Heart right ventricle (tissue), 16 donors: Measurements from ENCODE around the gene ADGRD1. TPM values are rescaled to one million over a fixed set of nuclear protein-coding genes. Genes with fewer than 3 reads are reported as not detected.

Source experiments
- ATAC-seq, 8 donors: fragments of 200-7000 bp; cut with Tn5 transposase; one replicate each; pipeline ENCODE4 v1.9.1; 2020; ENCODE audit warnings: mild to moderate bottlenecking in 8 of 8, moderate library complexity in 8 of 8, moderate number of reproducible peaks in 1 of 8
- DNase-seq, 2 donors: peaks; one replicate each; pipeline ENCODE4 v3.0.0-alpha.2; 2020
- H3K27ac ChIP-seq, 10 donors: fragments of 200-600 bp; sonication (generic) in 2 of 10; one replicate each; pipeline versions ENCODE4 v1.5.0 to v1.8.0; 2020 to 2022; ENCODE audit warnings: mild to moderate bottlenecking in 3 of 10
- H3K27me3 ChIP-seq, 7 donors: fragments of 200-600 bp; one replicate each; pipeline ENCODE4 v1.8.0; 2021 to 2022; ENCODE audit warnings: mild to moderate bottlenecking in 2 of 7
- H3K36me3 ChIP-seq, 9 donors: fragments of 200-600 bp; sonication (generic) in 1 of 9; one replicate each; pipeline versions ENCODE4 v1.5.0 to v1.8.0; 2020 to 2022; ENCODE audit warnings: mild to moderate bottlenecking in 2 of 9
- H3K4me1 ChIP-seq, 9 donors: fragments of 200-600 bp; sonication (generic) in 1 of 9; one replicate each; pipeline versions ENCODE4 v1.5.0 to v1.8.0; 2020 to 2022; ENCODE audit warnings: mild to moderate bottlenecking in 4 of 9
- H3K4me3 ChIP-seq, 10 donors: fragments of 200-600 bp; sonication (generic) in 2 of 10; one replicate each; pipeline versions ENCODE4 v1.5.0 to v1.8.0; 2020 to 2022; ENCODE audit warnings: mild to moderate bottlenecking in 7 of 10, moderate library complexity in 2 of 10
- H3K9me3 ChIP-seq, 11 donors: fragments of 200-600 bp in 10 of 11; sonication (generic) in 2 of 11; one replicate each; pipeline versions ENCODE4 v1.5.0 to v1.8.0; 2013 to 2022; ENCODE audit warnings: mild to moderate bottlenecking in 2 of 11, control low read depth in 1 of 11, moderate library complexity in 1 of 11
- WGBS, 2 donors: extraction: QIAGEN DNeasy Blood & Tissue Kit; methylation state at CpG; one replicate each; pipeline ENCODE4 v1.1.7; 2013; ENCODE audit warnings: inconsistent platforms in 1 of 2; 5-methylcytosine and 5-hydroxymethylcytosine counted together
- intact Hi-C, 10 donors: fragments of 100-400 bp; cut with DNase I; formaldehyde crosslinking; loops; one replicate each; pipeline versions ENCODE4 v1.11.1 to v1.14.2; 2022
- polyA plus RNA-seq, 2 donors: library from polyadenylated mRNA; stranded (reverse); fragments of 200-250 nt; gene quantifications; one replicate each; pipeline ENCODE4 v1.2.3, GENCODE V29; 2013
- total RNA-seq, 10 donors: library from RNA; stranded (reverse); fragmentation: NEBNext Ultra II Directional in 3 of 10; extraction: Animal tissue kit (Norgen Biotek cat#: 25700) in 3 of 10; gene quantifications; one replicate each; pipeline versions ENCODE4 v1.2.1 to v1.2.4, GENCODE V29; 2021 to 2023
- TF ChIP-seq, protein P1 (sequence below), 9 donors: fragments of 200-600 bp; sonication (generic) in 2 of 9; IDR thresholded peaks; one replicate each; pipeline versions ENCODE4 v1.5.0 to v1.8.0; 2021 to 2022; ENCODE audit warnings: antibody characterized with exemption in 9 of 9, mild to moderate bottlenecking in 5 of 9, moderate library complexity in 1 of 9
- donor health status: Arrhythmogenic right ventricular cardiomyopathy.
- donor health status: ischemic (EF 13 %, LVEDD 7.1; RV severe dilation, severe dysfunction).
- donor health status: healthy with polysubstance abuse.
- donor health status: DM: no; HTN: yes; CAD: no.
- donor health status: DM: no; HTN: no; CAD: no.
- donor health status: ischemic (EF 25% LVEDD 6.9; RV normal size, moderate dysfunction).
- donor health status: ischemic (EF 25% LVEDD 5.7; RV mildly dilated, moderate dysfunction).
- donor health status: healthy.
- donor health status: DM: yes; HTN: yes; CAD: no.
- donor health status: Ischemic cardiomyopathy.
- donor health status: ischemic (EF 35%, LVEDD 5.7; RV mildly dilated, moderate dysfunction).
- donor health status: nonischemic (EF 11% LVEDD 7.7; RV severe dilation, severe dysfunction).
- donor health status: DM: yes; HTN: yes; CAD: no.
- donor health status: PGD.
- donor health status: ischemic (EF 29% LVEDD 5.4; RV normal size, mild dysfunction).
- donor health status: nonischemic (EF 23%, LVEDD 6.1; RV moderate dilation, normal function).

The ADGRD1 gene
- total and polyA plus RNA-seq, 12 donors = 16.8 to 157 (median 69.7) TPM

DNA sequence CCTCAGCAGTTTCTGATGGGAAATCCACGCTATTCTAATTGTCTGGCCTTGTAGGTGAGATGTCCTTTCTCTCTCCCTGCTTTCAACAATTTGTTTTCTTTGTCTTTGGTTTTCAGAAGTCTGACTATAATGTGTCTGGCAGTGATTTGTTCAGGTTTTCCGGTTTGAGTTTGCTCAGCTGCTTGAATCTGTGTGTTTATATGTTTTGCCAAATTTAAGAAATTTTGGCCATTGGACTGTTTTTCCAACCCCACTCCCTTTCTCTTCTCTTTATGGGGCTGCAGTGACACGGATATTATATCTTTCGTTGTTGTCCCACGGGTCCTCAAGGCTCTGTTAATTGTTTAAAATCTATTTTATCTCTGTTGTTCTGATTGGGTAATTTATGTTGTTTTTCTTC lies 105.0 kb downstream of the ADGRD1 start:
- TF ChIP-seq, protein P1, sequence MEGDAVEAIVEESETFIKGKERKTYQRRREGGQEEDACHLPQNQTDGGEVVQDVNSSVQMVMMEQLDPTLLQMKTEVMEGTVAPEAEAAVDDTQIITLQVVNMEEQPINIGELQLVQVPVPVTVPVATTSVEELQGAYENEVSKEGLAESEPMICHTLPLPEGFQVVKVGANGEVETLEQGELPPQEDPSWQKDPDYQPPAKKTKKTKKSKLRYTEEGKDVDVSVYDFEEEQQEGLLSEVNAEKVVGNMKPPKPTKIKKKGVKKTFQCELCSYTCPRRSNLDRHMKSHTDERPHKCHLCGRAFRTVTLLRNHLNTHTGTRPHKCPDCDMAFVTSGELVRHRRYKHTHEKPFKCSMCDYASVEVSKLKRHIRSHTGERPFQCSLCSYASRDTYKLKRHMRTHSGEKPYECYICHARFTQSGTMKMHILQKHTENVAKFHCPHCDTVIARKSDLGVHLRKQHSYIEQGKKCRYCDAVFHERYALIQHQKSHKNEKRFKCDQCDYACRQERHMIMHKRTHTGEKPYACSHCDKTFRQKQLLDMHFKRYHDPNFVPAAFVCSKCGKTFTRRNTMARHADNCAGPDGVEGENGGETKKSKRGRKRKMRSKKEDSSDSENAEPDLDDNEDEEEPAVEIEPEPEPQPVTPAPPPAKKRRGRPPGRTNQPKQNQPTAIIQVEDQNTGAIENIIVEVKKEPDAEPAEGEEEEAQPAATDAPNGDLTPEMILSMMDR (IDR thresholded peaks at IDR 0.05) = no peak
- ATAC-seq (peak in 3 of 8 donors; percentile 31 to 47 (median 40)), DNase-seq (no peak)
- no peaks in the 10 kb centered on the region for H3K27me3 ChIP-seq
- H3K4me1 ChIP-seq = peaks cover 0 to 38% (median 15%) of the 10 kb centered on the region in 9 donors
- intact Hi-C loops = no loop called here
- peaks cover 0 to 10% (median 0%) of the 10 kb centered on the region in 11 donors for H3K9me3 ChIP-seq
- WGBS, 2 donors = 44 to 53% methylated on average over 5 of the region's 5 CpGs
- peak overlapping the region in 9 of 10 donors; percentile 48 to 73 (median 65) for H3K27ac ChIP-seq
- H3K4me3 ChIP-seq = no peak overlapping the region
- H3K36me3 ChIP-seq = no peaks in the 10 kb centered on the region

DNA sequence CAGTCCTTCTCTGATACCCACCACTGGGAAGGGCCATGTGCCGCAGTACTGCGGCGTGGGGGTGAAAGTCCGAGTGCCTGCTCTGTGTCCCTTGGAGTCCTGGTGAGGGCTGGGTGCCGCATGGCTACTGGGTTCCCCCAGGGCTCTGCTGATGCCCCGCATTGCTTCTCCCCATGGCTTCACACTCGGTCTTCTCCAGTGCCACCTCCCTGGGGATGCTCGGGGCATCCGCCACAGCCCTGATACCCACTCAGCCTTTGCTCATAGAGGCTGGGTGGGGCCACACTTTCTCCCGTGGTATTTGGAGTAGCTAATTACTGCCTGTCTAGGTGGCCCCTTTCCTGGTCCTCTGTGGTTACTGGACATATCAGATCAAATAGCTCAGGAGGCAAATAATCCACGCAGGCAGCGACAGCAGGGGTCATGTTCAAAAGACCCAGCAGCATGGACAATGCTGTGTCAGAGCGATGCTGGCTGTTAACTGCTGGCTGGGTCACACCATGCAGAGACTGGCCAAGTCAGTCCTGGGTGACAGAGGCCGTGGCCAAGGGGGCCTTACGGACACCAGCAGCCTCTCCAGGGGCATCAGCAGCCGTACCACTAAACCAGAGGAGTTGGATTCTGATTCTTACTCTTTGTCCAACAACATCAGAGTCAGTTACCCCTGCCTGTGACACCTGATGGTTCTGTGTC lies 106.5 kb downstream of the ADGRD1 start:
- Histone ChIP-seq H3K27ac (peak overlapping the region in 1 of 10 donors; percentile 73), H3K27me3 (no peaks in the 10 kb centered on the region), H3K4me3 (no peak overlapping the region), H3K36me3 (no peaks in the 10 kb centered on the region), H3K9me3 (peaks cover 0 to 10% (median 0%) of the 10 kb centered on the region in 11 donors), H3K4me1 (peaks cover 0 to 40% (median 15%) of the 10 kb centered on the region in 9 donors)
- no peak for ATAC-seq
- DNase-seq = peak in 1 of 2 donors; percentile 8
- TF ChIP-seq, protein P1 (IDR thresholded peaks at IDR 0.05) = no peak
- intact Hi-C loops = no loop called here
- WGBS, 2 donors = 93 to 95% methylated on average over 16 of the region's 16 CpGs

DNA sequence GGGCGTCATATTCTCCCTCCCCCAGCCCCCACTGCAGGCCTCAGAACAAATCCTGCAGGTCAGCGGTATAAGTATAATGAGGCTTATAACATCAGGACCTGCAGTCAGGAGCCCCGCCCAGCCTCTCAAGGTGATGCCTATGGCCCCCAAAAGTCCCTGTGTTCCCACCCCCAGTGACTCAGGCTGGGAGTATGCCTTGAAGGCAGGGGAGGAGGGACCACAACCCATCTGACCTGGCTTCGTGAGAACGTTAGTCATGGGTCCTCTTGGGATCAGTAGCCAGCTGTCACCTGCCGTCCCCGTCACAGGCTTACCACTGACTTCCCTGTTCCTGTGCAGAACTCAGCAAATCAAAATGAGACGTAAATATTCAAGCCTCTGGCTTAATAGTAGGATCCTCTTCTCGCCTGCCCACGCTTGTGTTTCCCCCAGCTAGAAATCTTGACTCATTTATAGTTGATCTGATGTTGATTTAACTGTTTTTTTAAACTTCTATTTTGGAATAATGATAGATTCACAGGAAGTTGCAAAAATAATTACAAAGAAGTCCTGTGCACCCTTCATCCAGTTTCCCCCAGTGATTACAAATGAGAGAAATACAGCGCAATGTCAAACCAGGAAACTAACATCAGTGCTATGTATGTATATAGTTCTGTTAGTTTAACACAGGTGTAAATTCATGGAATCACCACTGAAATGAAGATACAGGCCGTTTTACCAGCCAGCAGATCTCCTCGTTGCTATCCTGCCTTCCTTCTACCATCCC lies 107.5 kb downstream of the ADGRD1 start:
- no peaks in the 10 kb centered on the region for H3K27me3 ChIP-seq
- no peak overlapping the region for H3K27ac ChIP-seq
- DNase-seq (peak in 1 of 2 donors; percentile 3), ATAC-seq (peak in 2 of 8 donors; percentile 8 to 14)
- H3K9me3 ChIP-seq = peaks cover 0 to 10% (median 0%) of the 10 kb centered on the region in 11 donors
- intact Hi-C loops = no loop called here
- TF ChIP-seq, protein P1 (IDR thresholded peaks at IDR 0.05) = no peak
- H3K4me3 ChIP-seq = no peak overlapping the region
- WGBS, 2 donors = 91 to 94% methylated on average over 13 of the region's 13 CpGs
- no peaks in the 10 kb centered on the region for H3K36me3 ChIP-seq
- peaks cover 0 to 45% (median 25%) of the 10 kb centered on the region in 9 donors for H3K4me1 ChIP-seq

GRCh38 chr12:131063413-131063812 lies 109.7 kb downstream of the ADGRD1 start:
- intact Hi-C loops = no loop called here
- Histone ChIP-seq H3K27ac (no peak overlapping the region), H3K36me3 (no peaks in the 10 kb centered on the region), H3K4me3 (no peak overlapping the region), H3K4me1 (peaks cover 0 to 40% (median 23%) of the 10 kb centered on the region in 9 donors), H3K27me3 (no peaks in the 10 kb centered on the region), H3K9me3 (peaks cover 0 to 10% (median 0%) of the 10 kb centered on the region in 11 donors)
- no peak for DNase-seq
- ATAC-seq = no peak
- WGBS, 2 donors = 69 to 81% methylated on average over 3 of the region's 3 CpGs
- TF ChIP-seq, protein P1 (IDR thresholded peaks at IDR 0.05) = no peak
